CD4-positive, alpha-beta T cell treated with Interleukin-4 for 1 hour (primary cell): ENCODE data around the gene LDLRAP1.
A peak's percentile ranks its signal among the peaks of the same experiment; 100 is the strongest.
"Not testable (repeated sequence)": the region's sequence is repeated elsewhere in the genome, so short reads cannot be mapped to it uniquely, and the experiment has no call there.

Experiments
- DNase-seq, 2 donors: peaks; one replicate each; pipeline ENCODE4 v3.0.0-alpha.2; 2020 to 2022

The LDLRAP1 gene

DNA sequence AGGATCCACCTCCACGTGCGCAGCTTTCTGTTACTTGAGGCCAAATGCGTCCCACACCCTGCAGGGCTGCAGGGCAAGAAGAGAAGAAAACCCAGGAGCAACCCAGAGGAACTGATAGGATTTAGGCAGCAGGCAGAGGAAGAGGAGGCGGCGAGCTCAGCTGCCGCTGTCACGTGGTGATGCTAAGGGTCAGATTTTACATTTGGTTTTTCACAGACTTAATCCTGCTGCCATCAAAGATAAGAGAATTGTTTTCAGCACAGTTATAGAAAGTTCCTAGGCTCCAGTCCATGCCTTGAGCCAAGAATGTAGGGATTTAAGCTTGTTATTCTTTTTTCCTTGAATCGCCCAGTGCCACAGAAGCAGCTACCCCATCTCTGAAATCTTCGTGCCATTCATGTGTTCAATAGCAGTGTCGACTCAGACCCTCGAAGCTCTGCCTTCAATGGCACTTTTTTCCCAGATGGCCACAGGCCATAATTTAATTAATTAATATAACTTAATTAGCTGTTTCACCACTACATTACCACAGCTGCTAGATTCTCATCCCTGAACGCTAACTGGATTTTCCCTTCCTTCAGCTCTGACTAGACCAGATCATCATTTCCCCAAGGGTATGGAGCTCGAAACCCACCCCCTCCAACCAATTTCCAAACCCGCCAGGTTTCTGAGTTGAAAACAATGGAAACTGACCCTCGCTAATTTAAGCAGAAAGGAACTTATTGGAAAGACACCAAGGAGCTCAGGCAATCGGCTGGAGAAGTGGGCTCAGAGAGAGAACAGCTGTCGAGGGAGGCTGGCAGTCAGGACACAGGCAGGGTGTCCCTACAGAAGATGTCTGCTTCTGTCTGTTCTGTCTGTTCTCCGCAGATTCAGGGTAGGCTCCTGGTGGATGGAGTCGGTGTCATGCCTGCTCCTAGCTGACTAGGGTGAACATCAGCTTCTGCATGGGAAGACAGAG, 36.2 kb downstream of the LDLRAP1 start:
- DNase-seq: no peak

GRCh38 chr1:25580927-25581326, 37.5 kb downstream of the LDLRAP1 start:
- no peak for DNase-seq

DNA sequence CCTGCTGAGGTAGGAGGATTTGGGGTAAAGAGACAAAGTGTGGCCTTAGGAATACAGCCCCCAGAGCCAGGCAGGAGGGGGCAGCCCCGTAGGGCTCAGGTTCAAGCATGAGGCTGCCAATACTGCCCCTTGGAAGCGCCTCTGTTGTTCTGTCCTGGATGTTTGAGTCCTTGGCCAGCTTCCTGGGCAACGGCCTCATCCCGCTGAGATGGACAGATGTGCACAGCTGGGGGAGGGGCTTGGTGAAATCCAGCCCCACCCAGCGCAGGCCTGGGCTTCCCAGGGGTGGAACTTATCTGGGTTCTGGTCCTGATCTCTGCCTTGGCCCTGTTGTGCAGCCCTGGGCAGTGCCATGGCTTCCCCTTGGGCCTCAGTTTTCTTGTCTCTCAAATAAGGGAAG, 38.4 kb downstream of the LDLRAP1 start:
- DNase-seq: no peak

GRCh38 chr1:25583519-25584370, 40.3 kb downstream of the LDLRAP1 start:
- DNase-seq: no peak

- no peak for DNase-seq
Measured at GRCh38 chr1:25586181-25586588, 42.8 kb downstream of the LDLRAP1 start.

- peak in 1 of 2 donors; percentile 20 for DNase-seq
Measured at GRCh38 chr1:25587290-25587689, 43.9 kb downstream of the LDLRAP1 start.

DNA sequence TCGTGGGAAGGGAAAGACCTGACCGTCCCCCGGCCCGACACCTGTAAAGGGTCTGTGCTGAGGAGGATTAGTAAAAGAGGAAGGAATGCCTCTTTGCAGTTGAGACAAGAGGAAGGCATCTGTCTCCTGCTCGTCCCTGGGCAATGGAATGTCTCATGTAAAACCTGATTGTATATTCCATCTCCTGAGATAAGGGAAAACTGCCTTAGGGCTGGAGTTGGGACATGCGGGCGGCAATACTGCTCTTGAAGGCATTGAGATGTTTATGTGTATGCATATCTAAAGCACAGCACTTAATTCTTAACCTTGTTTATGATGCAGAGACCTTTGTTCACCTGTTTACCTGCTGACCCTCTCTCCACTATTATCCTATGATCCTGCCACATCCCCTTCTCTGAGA, 44.8 kb downstream of the LDLRAP1 start:
- DNase-seq: not testable (repeated sequence)

DNA sequence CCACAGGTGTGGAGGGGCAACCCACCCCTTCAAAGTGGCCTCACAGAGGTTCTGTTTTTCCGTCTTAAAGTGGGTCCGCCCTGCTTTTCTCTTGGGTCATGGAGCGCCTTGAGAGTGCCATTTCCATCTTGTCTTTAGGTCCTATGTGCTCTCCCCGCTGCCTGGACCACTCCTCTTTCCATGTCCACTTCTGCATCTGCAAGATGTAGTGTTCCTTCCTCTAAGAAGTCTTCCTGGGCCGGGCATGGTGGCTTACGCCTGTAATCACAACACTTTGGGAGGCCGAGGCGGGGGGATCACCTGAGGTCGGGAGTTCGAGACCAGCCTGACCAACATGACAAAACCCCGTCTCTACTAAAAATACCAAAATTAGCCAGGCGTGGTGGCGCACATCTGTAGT, 45.4 kb downstream of the LDLRAP1 start:
- DNase-seq: not testable (repeated sequence)

DNA sequence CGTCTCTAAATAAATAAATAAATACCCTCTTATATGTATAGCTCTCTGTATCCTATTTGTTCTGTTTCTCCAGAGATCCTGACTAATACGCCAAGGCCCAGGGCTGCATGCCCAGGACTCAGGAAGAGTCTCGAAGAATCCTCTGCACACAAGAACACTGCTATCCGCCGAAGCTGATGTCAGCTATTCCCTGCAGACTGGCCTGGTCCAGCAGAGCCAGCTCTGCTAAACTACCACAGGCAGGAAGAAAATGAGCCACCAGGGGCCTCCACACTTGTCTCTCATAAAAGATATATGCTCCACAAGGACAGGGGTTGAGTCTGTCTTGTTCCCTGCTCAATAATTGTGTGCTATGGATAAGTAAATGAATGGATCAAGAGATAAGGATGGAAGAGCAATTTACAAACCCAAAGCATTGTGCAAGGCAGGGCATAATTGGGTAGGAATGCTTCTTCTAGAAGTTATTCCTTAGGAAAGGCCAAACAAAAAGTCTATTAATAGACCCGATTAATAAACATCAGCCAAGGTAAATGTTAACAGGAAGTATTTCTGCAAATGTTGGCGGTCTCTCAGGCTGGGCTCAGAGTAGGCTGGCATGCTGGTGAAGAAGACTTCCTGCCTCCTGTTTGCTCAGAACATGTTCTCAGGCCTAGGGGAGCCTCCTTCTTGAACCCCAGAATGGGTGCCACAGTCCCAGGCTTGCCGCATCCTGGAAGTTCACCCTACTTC, 46.9 kb downstream of the LDLRAP1 start:
- DNase-seq: no peak

- DNase-seq: no peak
Measured at GRCh38 chr1:25593861-25594260, 50.5 kb downstream of the LDLRAP1 start.

DNA sequence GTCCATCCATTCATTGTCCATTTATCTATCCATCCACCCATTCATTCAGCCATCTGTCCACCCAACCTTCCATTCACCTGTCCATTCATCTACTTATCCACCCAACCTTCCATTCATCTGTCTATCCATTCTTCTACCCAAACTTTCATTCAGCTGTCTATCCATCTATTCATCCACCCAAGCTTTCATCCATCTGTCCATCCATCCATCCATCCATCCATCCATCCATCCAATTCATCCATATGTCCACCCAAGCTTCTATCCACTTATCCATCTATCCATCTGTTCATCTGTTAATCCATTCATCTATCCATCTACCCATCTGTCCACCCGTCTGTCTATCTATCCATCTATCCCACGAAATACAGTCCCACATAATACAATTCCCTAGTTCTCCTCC, 51.6 kb downstream of the LDLRAP1 start:
- DNase-seq: no peak

DNA sequence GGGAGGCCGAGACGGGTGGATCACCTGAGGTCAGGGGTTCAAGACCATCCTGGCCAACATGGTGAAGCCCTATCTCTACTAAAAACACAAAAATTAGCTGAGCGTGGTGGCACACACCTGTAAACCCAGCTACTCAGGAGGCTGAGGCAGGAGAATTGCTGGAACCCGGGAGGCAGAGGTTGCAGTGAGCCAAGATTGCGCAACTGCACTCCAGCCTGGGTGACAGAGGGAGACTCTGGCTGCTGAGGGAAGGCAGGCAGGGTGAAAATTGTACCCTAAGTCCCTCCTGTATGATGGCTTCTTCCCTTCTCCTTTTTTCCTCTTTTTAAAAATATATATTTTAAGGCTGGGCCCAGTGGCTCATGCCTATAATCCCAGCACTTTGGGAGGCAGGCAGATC, 53.2 kb downstream of the LDLRAP1 start:
- not testable (repeated sequence) for DNase-seq

GRCh38 chr1:25598879-25599278, 55.5 kb downstream of the LDLRAP1 start:
- no peak for DNase-seq

GRCh38 chr1:25599969-25600610, 56.7 kb downstream of the LDLRAP1 start:
- no peak for DNase-seq

DNA sequence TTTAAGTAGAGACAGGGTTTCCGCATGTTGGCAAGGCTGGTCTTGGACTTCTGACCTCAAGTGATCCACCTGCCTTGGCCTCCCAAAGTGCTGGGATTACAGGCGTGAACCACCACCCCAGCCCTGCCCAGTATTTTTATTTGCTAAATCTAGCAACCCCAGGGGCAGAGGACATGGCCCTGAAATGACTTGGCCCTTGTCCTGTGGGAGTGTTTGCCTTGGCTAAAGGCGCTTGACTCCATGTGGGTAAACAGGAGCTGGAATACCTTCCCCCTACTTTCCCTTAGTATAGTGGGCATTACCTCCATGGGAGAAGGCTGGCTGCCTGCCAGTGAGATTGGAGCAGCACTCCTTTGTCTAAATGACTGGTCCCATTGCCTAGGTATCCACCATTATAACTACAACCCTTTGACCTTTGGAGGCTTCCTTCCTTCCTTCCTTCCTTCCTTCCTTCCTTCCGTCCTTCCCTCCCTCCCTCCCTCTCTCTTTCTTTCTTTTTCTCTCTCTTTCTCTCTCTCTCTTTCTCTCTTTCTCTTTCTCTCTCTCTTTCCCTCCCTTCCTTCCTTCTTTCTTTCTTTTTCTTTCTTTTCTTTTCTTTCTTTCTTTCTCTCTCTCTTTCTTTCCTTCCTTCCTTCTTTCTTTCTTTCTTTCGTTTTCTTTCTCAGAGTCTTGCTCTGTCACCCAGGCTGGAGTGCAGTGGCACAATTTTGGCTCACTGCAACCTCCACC, 57.7 kb downstream of the LDLRAP1 start:
- not testable (repeated sequence) for DNase-seq

DNA sequence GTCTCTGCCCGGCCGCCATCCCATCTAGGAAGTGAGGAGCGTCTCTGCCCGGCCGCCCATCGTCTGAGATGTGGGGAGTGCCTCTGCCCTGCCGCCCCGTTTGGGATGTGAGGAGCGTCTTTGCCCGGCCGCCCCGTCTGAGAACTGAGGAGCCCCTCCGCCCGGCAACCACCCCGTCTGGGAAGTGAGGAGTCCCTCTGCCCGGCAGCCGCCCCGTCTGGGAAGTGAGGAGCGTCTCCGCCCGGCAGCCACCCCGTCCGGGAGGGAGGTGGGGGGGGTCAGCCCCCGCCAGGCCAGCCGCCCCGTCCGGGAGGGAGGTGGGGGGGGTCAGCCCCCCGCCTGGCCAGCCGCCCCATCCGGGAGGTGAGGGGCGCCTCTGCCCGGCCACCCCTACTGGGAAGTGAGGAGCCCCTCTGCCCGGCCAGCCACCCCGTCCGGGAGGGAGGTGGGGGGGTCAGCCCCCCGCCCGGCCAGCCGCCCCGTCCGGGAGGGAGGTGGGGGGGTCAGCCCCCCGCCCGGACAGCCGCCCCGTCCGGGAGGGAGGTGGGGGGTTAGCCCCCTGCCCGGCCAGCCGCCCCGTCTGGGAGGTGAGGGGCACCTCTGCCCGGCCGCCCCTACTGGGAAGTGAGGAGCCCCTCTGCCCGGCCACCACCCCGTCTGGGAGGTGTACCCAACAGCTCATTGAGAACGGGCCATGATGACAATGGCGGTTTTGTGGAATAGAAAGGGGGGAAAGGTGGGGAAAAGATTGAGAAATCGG, 60.6 kb downstream of the LDLRAP1 start:
- DNase-seq: not testable (repeated sequence)

DNA sequence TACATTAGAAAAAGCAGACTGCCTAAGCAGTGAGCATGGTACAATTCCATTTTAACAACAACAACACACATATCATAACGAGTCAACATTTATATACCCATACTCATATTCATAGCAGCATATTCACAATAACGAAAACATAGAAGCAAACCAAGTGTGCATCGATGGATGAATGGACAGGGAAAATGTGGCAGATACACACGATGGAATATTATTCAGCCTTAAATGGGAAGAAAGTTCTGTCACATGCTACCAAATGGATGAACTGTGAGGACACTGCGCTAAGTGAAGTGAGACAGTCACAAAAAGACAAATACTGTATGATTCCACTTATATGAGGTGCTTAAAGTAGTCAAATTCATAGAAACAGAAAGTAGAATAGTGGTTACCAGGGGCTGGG, 63.7 kb downstream of the LDLRAP1 start:
- DNase-seq: no peak

DNA sequence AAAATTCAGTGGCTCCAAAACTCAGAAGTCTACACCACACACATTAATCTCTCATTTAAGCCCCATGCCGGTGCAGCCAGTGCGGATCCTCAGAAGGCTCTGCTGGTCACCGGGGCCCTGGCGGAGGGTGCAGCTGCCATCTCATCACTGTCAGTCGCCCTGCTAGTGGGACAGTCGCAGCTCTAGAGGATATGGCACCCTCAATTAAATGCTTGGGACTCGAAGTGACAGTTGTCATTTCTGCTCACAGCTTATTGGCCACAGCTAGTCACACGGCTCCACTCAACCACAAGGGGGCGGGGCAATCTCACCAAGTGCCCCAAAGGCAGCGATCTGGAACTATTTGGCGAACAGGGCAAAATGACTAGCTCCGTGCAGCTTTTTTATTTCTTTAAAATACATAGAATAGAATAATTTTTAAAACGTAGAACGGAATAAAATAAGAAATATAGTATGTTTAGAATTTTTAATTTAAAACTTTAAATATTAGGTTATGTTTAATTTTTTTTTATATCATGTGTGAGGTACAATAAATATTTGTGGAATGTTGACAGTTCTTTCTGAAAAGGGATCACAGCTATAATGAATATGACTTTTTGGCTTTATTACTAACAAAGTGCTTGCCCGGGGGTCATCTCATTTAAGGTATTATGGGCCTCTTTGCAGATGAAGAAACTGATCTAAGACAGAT, 65.2 kb downstream of the LDLRAP1 start:
- DNase-seq: peak; percentile 87 to 89

DNA sequence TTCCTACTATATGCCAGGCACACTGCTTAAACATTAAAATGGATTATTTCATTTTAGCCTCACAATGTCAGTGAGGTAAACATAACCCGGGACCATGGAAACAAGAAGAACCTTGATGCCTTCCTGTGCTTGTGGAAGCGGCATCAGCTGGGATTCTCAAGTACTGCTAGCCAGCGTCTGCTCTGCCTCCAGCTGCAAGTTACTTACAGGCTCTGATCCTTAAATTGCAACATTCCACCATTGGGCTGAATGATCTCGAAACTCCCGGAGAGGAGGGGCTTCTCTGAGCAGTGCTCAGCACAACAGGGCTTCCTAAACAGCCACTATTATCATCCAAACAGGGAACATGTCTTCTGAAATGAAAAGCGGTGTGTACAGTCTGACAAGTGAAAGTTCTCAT, 66.5 kb downstream of the LDLRAP1 start:
- no peak for DNase-seq
